ENCODE measurements around the gene SPATA2.

DNA sequence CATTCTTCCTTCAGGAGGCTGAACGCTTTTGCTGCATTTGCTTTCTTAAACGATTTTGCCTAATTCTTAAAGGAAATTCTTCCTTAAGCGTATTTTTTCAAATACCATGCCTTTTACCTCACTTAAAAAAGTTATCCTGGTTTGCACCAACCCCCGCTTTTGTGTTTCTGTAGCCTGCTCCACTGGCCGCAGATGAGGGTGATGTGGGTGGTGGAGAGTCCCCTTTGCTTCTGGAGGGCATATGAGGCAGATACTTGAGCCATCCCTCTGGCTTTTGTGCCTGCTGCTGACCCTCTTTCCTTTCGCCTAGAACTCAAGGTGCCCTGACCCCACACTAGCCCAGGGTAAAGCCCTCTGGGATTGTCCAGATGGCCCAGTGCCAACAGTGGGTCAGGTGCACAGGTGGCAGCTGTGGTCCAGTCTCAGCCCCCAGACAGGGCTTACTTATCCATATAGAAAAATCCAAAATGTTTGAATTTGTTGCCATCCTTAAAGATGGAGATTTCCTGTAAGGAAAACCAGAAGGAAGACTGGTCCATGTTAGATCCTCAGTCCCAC, 43.9 kb downstream of the SPATA2 start:
- TF ChIP-seq TAF1 (IDR thresholded peaks at IDR 0.05; ENCODE audit: low read depth, low read length) (no peak), POLR2A (IDR thresholded peaks at IDR 0.05; ENCODE audit: low read depth, low read length) (no peak)

Measured in GM12891 (cell line).